NCI-H2227 treated with DMSO at 0.1 percent for 48 hours (cell line): ENCODE results near the gene DGKK.
"Not testable (repeated sequence)": the region's sequence is repeated elsewhere in the genome, so short reads cannot be mapped to it uniquely, and the experiment has no call there.

Source experiments
- DNase-seq: peaks from one replicate; lab custom pipeline; 2025; lab: John Stamatoyannopoulos, UW

Gene DGKK

GRCh38 chrX:50428174-50428573 lies 42.5 kb downstream of the DGKK start:
- no peak for DNase-seq

DNA sequence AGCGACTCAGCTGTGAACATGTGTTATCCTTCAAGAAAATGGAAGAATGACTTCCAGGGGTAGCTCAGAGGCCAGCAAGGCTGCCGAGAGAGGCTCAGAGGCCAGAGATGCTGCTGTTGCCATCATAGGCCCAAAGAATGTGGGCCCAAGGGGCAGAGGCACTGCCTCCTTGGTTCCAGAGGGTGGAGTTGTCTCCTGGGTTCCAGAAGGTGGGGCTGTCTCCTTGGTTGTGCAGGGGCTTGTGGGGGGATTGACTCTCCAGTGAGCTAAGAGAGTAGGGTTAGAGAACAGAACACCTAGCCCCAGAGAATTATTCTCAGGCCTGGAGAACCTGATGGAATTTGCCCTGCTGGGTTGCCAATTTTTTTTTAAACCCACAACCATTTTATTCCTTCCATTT lies 62.6 kb downstream of the DGKK start:
- DNase-seq: no peak

DNA sequence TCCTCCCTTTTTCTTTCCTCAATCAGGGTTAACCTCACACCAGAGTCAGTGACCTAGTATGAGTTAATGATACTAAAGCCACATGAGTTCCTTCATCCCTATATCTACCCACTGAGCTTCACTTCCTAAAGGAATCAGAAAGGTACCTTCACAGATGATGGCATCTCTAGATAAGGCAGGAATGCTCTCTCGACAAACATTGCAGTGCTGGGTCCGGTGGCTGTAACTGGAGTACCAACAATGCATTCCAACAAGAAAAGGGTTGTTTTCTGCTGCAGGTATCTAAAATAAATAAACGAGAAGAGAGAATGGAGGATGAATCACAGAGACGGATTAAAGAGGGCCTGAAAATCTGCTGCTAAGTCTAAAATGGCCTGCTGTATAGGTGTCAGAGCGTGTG lies 66.7 kb downstream of the DGKK start:
- DNase-seq: no peak

DNA sequence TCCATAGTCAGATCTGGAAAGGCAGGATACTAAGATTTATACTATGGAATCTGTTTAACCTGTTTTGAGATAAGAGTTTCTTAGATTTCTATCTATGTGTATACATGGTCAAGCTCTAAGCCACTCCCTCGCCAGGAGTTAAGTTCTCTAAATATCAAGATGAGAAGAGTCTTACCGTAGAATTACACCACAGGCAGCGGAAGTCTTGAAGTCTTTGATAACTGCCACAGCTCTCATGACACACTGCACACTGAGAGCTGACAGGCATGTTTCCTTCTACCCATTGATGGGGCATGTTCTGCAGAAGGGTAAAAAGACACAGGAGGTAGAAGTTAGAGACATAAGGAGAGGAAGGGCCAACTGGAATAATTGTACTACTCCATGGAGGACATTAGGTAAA lies 67.7 kb downstream of the DGKK start:
- no peak for DNase-seq

DNA sequence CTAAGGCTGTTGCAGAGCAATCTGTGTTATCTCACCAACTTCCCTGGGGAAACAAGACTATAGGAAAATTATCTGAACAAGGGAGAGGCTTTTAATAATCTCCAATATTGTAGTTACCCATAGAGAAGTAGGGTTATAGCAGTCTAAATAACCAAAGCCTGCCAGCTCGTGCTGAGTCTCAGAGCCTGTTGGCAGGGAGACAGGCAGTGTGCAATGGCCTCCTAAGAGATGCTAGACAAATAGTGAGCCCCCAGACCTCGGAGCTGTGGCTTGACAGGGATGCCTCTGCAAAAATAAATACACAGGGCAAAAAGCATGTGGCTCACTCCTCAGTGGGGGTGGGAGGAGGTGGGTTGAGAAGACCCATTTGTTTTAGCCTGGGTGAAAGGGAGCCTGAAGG lies 76.7 kb downstream of the DGKK start:
- no peak for DNase-seq

DNA sequence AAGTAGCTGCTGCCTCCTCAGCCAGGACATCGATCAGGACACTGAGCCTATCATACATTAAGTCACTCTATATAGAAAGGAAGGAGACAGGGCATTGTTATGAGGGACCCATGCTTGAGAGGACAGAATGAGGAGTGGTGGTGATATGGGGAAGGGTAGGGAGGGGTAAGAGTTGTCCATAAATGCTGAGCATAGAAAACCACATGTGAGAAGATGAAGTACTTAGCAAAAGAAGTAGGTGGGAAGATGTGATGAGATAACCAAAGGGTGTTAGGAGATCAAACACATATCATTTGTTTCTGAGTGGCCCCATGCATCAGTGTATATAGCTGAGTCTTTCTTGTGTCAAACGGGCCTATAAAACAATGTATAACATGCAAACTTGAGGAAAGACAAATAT lies 84.1 kb downstream of the DGKK start:
- no peak for DNase-seq

- DNase-seq: no peak
These were observed 88.8 kb downstream of the DGKK start for GRCh38 chrX:50381729-50382415.

DNA sequence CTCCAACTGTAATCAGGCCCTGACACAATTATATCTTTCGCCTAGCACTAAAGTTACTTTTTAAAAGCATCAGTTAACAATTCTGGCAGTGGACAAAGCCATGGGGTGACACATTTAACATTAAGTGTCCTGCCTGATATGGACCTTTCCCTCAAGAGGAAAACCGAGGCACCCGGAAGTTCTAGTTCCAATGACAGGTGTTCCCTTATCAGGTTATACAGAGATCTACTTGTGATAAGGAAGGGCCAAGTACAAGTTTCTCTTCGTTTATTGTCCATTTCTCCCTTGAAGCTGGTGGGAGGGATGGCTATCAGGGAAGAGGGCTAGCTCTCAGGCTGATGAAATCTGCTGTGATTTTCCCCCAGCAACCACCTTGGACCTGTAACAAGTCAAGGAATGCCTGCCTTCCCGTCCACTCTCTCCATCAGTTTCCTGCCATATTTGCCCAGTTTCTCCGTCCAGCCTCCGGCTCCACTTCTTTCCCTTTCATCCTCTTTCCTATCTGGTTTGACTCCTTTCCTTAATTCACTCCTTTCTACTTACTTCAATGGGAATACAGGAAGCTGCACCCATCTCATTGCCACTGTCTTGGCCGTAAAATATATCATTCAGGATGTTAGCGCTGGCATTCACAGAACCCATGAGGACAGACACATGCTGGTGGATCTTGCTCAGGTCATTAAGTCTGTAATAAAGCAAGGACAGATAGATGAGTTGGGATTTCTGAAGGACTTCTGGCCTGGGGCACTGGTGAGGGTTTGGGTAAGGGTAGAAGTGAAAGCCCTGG lies 95.0 kb downstream of the DGKK start:
- DNase-seq: no peak

DNA sequence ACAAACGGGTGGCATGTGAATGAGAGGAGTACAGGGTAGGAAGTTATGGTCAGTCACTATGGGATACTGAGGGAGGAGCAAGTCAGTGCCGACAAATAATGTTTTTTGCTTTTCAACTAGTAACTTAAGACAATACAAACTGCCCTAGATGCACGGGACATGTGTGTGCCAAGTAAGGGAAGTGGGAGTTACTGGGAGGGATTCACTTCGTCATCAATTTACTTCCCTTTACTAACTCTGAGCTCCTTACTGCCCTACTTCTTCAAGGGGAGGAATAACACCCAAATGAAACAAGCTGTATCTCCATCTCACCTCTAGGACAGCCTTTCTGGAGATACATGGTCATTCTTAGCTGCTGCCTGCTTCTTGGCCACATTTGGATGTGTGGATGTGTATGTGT lies 97.7 kb downstream of the DGKK start:
- no peak for DNase-seq

GRCh38 chrX:50343917-50344316 lies 126.7 kb downstream of the DGKK start:
- DNase-seq: no peak

DNA sequence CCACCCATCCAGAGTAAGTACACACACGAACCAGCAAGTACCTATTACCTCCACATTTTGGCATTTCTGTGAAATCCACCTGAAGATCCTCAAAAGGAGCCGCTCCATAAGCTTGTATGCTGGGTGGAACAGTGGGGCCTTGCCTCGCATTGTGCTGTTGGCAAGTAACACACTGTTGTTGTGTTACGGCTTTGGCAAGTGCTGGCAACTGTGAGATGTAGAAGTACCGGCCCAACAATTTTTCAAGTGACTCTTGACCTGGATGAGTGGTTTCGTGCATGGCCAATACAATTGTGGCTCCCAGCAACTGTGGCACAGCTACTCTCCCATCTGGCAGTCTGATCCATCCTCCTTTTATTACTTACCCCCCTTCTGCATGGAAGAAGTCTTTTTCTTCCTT lies 137.3 kb downstream of the DGKK start:
- DNase-seq: no peak

- DNase-seq: not testable (repeated sequence)
These were observed 138.0 kb downstream of the DGKK start for GRCh38 chrX:50332668-50333067.

GRCh38 chrX:50327235-50327634 lies 143.4 kb downstream of the DGKK start:
- no peak for DNase-seq
